Right ventricle myocardium superior (tissue), 1 donor: ENCODE data around the gene PTX4. TPM values are rescaled to one million over a fixed set of nuclear protein-coding genes. Genes with fewer than 3 reads are reported as not detected.

ENCODE experiments used
- ATAC-seq: fragments of 200-7000 bp; cut with Tn5 transposase; one replicate; pipeline ENCODE4 v1.9.1; 2020; ENCODE audit warnings: mild to moderate bottlenecking; ENCODE audit not compliant: poor library complexity
- DNase-seq: peaks from one replicate; pipeline ENCODE4 v3.0.0-alpha.2; 2020
- intact Hi-C: fragments of 100-400 bp; cut with DNase I; formaldehyde crosslinking; loops from one replicate; pipeline ENCODE4 v1.11.2; 2022
- total RNA-seq: library from RNA; stranded (reverse); fragmentation: NEBNext Ultra II Directional; extraction: Animal tissue kit (Norgen Biotek cat#: 25700); gene quantifications from one replicate; pipeline ENCODE4 v1.2.1, GENCODE V29; 2021
- donor health status: DM: no; HTN: yes; CAD: no; lungs with severe emphysema.

Gene PTX4
- total RNA-seq, 1 donor from 2014 or later = 0.16 TPM

DNA sequence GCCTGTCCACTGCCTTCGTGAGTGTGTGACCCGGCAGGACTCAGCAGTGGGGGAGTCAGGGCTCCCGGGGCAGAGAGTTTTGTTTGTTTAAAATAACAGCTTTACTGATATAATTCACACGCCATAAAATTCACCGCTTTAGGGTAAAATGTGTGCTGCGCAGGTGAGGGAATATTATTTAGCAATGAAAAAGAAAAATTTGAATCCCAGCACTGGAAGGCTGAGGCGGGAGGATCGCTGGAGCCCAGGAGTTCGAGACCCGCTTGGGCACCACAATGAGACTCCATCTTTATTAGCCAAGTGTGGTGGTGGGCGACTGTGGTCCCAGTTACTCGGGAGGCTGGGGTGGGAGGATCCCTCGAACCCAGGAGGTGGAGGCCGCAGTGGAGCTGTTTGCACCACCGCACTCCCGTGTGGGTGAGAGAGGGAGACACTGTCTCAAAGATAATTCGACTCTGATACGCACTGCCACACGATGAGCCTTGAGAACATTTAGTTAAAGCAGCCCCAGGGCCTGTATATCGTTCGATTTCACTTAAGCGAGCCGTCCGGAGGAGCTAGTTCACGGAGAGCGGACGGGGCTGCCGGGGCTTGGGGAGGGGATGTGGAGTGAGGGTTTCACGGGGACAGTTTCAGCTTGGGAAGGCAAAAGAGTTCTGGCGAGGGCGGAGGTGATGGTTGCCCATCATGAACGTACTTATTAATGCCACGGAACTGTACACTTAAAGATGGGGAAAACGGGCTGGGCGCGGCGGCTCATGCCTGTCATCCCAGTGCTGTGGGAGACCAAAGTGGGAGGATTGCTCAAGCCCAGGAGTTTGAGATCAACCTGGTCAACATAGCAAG lies 14.6 kb upstream of the PTX4 start:
- DNase-seq (no peak), ATAC-seq (no peak)
- intact Hi-C loops = no loop called here

DNA sequence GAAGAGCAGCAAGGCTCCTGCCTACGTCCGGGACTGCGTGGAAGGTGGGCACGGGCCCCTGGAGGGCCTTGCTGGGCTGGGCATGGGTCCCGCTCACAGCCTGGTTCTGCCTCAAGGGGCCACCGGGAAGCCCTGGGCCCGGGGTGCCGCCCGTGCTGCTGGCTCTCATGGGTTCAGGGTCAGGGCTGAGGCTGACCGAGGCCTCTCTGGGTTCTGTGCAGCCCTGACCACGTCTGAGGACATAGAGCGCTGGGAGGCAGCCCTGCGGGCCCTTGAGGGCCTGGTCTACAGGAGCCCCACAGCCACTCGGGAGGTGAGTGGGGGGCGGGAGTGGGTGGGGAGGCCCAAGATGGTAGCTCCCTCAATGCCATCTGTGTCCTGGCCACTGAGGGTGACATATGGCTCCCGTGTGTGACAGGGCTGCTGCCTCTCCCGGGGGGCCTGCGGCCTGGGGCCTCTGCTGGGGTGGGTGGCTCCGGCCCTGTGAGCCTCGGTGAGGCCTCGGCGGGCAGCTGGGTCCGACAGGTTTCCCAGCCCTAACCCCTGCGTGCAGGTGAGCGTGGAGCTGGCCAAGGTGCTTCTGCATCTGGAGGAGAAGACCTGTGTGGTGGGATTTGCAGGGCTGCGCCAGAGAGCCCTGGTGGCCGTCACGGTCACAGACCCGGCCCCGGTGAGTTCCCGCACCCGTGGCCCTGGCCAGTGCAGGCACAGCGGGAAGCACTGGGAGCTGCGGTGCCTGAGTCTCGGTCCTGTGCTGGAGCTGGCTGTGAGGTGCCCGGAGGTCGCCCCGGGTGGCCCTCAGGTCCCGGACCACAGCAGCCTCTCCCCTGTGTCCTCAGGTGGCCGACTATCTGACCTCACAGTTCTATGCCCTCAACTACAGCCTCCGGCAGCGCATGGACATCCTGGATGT lies 13.6 kb upstream of the PTX4 start:
- ATAC-seq (no peak), DNase-seq (no peak)
- intact Hi-C loops = no loop called here

DNA sequence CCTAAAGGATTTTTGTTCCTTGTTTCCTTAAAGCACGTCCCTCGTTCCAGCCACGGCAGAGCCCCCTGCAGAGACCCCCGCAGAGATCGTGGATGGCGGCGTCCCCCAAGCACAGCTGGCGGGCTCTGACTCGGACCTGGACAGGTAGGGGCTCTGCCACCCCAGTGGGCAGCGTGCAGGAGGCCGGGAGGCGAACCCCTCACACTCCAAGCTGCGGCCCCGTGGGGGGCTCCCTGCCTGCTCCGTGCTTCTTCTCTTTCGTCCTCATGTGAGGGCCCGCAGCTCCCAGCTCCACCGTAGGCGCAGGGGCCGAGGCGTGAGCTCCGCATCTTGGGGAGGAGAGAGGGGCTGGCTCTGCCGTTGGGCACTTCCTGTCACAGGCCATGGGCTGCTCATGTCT lies 12.9 kb upstream of the PTX4 start:
- intact Hi-C loops = no loop called here
- ATAC-seq = no peak
- DNase-seq = no peak

GRCh38 chr16:1500465-1501150 lies 11.9 kb upstream of the PTX4 start:
- ATAC-seq (no peak), DNase-seq (no peak)
- intact Hi-C loops = no loop called here

DNA sequence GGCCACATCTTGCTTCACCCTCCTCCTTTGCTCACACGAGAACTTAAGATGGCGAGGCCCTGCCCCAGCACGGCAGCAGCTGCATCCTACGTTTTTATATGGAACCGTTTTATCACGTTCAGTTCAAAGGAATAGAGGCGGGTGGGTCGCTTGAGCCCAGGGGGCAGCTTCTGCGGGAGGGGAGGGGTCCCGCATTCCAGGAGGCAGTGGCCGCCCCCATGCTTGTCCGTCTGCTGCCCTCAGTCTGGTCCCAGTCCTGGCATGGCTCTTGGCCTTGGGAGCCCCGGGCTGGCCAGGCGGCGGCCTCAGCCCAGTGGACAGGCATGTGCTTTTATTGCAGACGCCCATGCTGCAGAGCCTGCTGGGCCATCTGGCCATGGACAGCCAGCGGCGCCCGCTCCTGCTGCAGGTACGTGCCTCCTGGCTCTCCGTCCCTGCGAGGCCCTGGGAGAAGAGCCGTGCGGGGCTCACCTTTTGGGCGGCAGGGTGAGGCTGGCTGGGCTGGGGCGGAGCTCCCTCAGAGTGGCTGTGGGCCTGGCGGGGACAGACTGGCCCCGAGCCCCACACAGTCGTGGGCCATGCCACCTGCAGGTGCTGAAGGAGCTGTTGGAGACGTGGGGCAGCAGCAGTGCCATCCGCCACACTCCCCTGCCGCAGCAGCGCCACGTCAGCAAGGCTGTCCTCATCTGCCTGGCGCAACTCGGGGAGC lies 11.2 kb upstream of the PTX4 start:
- intact Hi-C loops = loop anchor here (10.0 kb wide), 1 partner anchor 115 kb away; the partner anchor contains the start of genes CRAMP1 and IFT140
- ATAC-seq (no peak), DNase-seq (no peak)

DNA sequence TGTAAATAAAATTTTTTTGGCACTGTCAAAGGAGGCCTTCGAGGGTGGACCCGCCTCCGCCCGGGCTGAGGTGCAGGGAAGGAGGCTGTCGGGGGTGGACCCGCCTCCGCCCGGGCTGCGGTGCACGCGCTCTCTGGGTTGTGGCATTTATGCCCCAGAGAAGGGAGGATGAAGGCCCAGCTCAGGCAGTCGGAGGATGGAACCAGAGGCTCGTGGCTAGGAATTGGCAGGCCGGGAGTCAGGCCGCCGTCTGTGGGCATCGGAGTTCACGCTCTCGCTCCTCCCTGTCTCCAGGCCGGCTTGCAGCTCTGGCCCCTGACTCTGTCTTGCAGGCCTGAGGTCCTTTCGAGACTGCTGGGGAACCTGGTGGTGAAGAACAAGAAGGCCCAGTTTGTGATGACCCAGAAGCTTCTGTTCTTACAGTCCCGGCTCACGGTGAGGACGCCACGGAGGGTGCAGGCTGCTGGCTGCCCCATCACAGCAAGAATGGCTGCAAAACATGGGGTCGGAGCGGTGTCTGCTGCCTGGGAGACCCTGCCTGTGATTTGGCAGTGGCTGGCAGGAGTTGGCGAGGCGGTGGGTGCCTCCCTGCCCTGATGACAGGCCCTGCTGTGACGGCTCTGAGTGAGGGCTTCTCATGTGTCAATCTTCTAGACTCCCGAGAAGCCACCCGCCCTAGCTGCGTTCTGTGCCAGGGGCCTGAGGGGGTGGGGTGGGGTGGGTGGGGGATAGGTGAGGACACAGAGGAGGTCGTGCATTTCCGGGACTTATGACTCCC lies 10.3 kb upstream of the PTX4 start:
- intact Hi-C loops = loop anchor here (10.0 kb wide), 1 partner anchor 116 kb away; the partner anchor contains the start of genes CRAMP1 and IFT140
- DNase-seq = no peak

DNA sequence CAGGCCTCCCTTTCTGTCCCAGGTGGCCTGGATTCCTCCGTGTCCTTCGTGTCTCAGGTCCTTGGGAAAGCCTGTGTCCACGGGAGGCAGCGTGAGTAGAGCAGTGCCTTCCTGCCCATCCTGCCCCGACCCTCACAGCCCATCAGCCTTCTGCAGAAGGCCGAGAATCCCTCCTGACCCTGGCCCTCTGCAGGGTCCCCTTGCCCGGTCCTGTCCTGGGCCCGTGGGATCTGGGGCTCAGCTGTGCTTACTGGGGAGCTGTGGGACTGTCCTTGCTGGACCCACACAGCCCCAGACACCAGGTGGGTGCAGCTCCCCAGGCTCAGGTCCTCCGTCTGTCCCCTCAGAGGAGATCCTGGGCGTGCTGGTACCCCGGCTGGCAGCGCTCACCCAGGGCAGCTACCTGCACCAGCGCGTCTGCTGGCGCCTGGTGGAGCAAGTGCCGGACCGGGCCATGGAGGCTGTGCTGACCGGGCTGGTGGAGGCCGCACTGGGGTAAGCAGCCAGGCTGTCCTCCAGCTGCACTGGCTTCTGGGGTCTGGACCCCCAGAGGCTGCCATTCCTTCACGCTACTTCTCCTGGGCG lies 8.4 kb upstream of the PTX4 start:
- no peak for ATAC-seq
- intact Hi-C loops = loop anchor here (10.0 kb wide), 1 partner anchor 118 kb away; the partner anchor contains the start of genes CRAMP1 and IFT140
- no peak for DNase-seq

More for the DNA sequence above, 10.3 kb upstream of the PTX4 start:
- no peak for ATAC-seq

GRCh38 chr16:1496464-1496863 lies 7.7 kb upstream of the PTX4 start:
- intact Hi-C loops = loop anchor here (10.0 kb wide), 1 partner anchor 118 kb away; the partner anchor contains the start of genes CRAMP1 and IFT140
- no peak for ATAC-seq
- DNase-seq = no peak

- no peak for ATAC-seq
- no peak for DNase-seq
- intact Hi-C loops = loop anchor here (10.0 kb wide), 1 partner anchor 119 kb away; the partner anchor contains the start of genes CRAMP1 and IFT140
Observed at GRCh38 chr16:1495889-1496262, 7.1 kb upstream of the PTX4 start.

GRCh38 chr16:1495211-1495888 lies 6.6 kb upstream of the PTX4 start:
- DNase-seq = no peak
- intact Hi-C loops = loop anchor here (10.0 kb wide), 1 partner anchor 119 kb away; the partner anchor contains the start of genes CRAMP1 and IFT140

GRCh38 chr16:1494711-1495110 lies 6.0 kb upstream of the PTX4 start:
- intact Hi-C loops = loop anchor here (5.0 to 10.0 kb wide), 2 partner anchors 53 to 120 kb away; partner anchors contain the start of genes CRAMP1 and IFT140
- peak; percentile 69 for ATAC-seq
- DNase-seq = peak; percentile 76

More at GRCh38 chr16:1495211-1495888, 6.6 kb upstream of the PTX4 start:
- ATAC-seq = no peak

DNA sequence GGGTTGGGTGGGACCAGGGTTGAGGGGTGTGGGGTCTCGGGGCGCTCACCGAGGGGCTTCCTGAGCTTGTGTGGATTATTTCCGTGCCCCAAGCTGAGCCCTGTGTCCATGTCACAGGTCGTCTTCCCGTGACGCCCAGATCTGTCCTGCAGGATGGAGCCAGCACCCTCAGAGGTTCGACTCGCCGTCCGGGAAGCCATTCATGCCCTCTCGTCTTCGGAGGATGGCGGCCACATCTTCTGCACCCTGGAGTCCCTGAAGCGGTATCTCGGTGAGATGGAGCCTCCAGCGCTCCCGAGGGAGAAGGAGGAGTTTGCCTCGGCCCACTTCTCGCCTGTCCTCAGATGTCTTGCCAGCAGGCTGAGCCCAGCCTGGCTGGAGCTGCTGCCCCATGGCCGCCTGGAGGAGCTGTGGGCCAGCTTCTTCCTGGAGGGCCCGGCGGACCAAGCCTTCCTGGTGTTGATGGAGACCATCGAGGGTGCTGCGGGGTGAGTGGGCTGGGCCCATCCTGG lies 5.4 kb upstream of the PTX4 start:
- intact Hi-C loops = loop anchor here (5.0 to 10.0 kb wide), 2 partner anchors 53 to 121 kb away; partner anchors contain the start of genes CRAMP1 and IFT140
- peak; percentile 80 for DNase-seq
- ATAC-seq = peak; percentile 77

DNA sequence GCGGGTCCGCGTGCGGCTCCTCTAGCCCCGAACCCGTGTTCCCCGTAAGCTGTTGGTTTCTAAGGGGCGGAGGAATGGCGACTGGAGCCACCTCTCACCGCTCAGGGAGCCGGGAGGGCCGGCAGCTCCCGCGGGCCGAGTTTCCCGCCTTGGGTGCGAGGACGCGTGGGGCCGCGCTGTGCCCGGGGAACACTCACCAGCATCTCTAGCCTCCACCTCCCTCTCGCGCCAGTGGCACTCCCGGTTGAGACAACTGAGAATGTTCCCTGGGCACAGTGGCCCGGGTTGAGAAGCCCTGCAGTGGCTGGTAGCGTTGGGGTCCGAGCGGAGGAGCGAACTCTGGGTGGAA lies 5.0 kb upstream of the PTX4 start:
- DNase-seq (no peak), ATAC-seq (peak; percentile 8)
- intact Hi-C loops = loop anchor here (5.0 to 10.0 kb wide), 2 partner anchors 54 to 121 kb away; partner anchors contain the start of genes CRAMP1 and IFT140

- intact Hi-C loops = loop anchor here (5.0 to 10.0 kb wide), 2 partner anchors 54 to 122 kb away; partner anchors contain the start of genes CRAMP1 and IFT140
- peak; percentile 87 for DNase-seq
- peak; percentile 94 for ATAC-seq
Observed at GRCh38 chr16:1492923-1493745, 4.4 kb upstream of the PTX4 start, which contains the start of gene TELO2. TELO2 (plus strand) TSS chr16:1493360; CDS start chr16:1494282, 922 bp downstream.
